ENCODE measurements around the gene ZNF414. TPM values are rescaled to one million over a fixed set of nuclear protein-coding genes. Genes with fewer than 3 reads are reported as not detected.

ZNF414 gene
- total and polyA plus RNA-seq, 9 of the 15 experiments (the other 6 are each of a cell fraction or from before 2014, with no cell fraction given), result 0.03 to 27.2 (median 2.2) TPM; not detected in 2

GRCh38 chr19:8525401-8525684 is 11.4 kb upstream of the ZNF414 start (continued):
- TF ChIP-seq SMARCC2 (IDR thresholded peaks at IDR 0.05; ENCODE audit: low read depth) (no peak), PBX2 (CRISPR knock-in tag; IDR thresholded peaks at IDR 0.05; ENCODE audit: low read depth) (peak; percentile 72), PBX2 (tag; conservative IDR thresholded peaks at IDR 0.05; ENCODE audit: low read depth) (peak; percentile 92), GATAD2B (IDR thresholded peaks at IDR 0.05; ENCODE audit: borderline replicate concordance) (no peak), STAT6 (CRISPR knock-in tag; IDR thresholded peaks at IDR 0.05) (0 out of 2 replicates have a peak, but pooled peaks have one; percentile 21), ZBTB11 (CRISPR knock-in tag; IDR thresholded peaks at IDR 0.05) (no peak), GTF2A2 (tag; IDR thresholded peaks at IDR 0.05) (no peak), PHF21A (IDR thresholded peaks at IDR 0.05; ENCODE audit: borderline replicate concordance, low read depth) (no peak), DEAF1 (CRISPR knock-in tag; IDR thresholded peaks at IDR 0.05) (no peak), RCOR1 (IDR thresholded peaks at IDR 0.05; ENCODE audit: borderline replicate concordance in 1 of 2, low read depth in 2 of 2, low read length in 2 of 2) (peak in 1 of 2 experiments; percentile 9; a peak in 1 of 4 replicates), POLR2A (conservative IDR thresholded peaks at IDR 0.05) (peak; percentile 11; the same call in 1 of the 2 replicates), SMC3 (conservative IDR thresholded peaks at IDR 0.05; ENCODE audit: insufficient read depth, low read depth, low read length) (no peak), CREM (IDR thresholded peaks at IDR 0.05; ENCODE audit: low read depth) (peak; percentile 12; the same call in 1 of the 2 replicates), TFAM (CRISPR knock-in tag; conservative IDR thresholded peaks at IDR 0.05) (no peak)

All from K562 (cell line).